ENCODE results near the gene SNCAIP.

DNA sequence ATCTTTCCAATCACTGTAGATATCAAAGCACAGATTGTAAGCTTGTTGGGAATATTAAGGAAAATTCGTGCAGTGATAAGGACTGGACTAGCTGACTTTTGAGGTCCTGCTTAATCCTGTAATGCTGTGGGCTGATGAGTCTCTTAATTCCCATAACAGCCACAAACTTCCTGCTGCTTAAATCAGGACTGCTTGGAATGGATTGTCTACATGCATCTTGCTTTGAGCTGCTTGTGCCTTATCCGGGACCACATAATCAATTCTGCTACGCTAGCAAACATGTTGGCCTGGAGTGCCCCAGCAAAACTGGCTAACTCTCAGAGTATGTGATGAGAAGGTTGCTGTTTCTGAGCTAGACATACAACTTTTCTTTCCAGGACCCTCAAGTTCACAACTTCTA is 79.6 kb downstream of the SNCAIP start:
- TF ChIP-seq SPI1 (IDR thresholded peaks at IDR 0.05; ENCODE audit: low read depth, low read length) (no peak), POLR2AphosphoS5 (IDR thresholded peaks at IDR 0.05; ENCODE audit: low read depth, low read length) (no peak), POLR2A (IDR thresholded peaks at IDR 0.05; ENCODE audit: low read depth, low read length) (no peak), TAF1 (IDR thresholded peaks at IDR 0.05; ENCODE audit: low read depth, low read length) (no peak), PAX5 (IDR thresholded peaks at IDR 0.05; ENCODE audit: insufficient read depth, low read length, severe bottlenecking) (no peak)
